ENCODE measurements around the gene PROSER2.

PROSER2 gene

DNA sequence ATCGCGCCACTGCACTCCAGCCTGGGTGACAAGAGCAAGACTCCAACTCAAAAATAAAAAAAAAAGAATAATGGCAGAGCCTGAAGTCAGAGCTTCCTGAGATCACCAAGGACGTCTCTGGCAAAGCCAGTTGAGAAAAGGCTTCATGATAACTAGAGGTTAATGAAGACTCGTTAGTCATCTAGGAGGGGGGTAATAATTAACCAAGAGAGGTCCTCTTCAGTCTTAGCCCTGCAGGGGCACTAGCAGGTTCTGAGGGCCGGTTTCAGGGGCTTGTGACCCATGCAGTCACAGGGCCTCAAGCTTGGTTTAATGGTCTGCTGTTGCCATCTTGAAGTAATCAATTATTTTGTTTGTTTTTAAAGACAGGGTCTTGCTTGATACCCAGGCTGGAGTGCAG, 28.6 kb upstream of the PROSER2 start:
- Histone ChIP-seq H3K27me3 (ENCODE audit: low read depth) (peaks cover 14% of the 10 kb centered on the region), H3K4me1 (peaks cover 7% of the 10 kb centered on the region), H3K4me3 (no peak overlapping the region), H3K9me3 (no peaks in the 10 kb centered on the region), H3K36me3 (replicated peaks) (no peaks in the 10 kb centered on the region)
- no peak for DNase-seq (ENCODE audit: low spot score in 2 of 2)
- in situ Hi-C loops (cut with MboI; ENCODE audit: low sequenced_read_pairs): loop anchor here (5.0 kb wide), 1 partner anchor 193 kb away; no protein-coding TSS in a partner anchor

DNA sequence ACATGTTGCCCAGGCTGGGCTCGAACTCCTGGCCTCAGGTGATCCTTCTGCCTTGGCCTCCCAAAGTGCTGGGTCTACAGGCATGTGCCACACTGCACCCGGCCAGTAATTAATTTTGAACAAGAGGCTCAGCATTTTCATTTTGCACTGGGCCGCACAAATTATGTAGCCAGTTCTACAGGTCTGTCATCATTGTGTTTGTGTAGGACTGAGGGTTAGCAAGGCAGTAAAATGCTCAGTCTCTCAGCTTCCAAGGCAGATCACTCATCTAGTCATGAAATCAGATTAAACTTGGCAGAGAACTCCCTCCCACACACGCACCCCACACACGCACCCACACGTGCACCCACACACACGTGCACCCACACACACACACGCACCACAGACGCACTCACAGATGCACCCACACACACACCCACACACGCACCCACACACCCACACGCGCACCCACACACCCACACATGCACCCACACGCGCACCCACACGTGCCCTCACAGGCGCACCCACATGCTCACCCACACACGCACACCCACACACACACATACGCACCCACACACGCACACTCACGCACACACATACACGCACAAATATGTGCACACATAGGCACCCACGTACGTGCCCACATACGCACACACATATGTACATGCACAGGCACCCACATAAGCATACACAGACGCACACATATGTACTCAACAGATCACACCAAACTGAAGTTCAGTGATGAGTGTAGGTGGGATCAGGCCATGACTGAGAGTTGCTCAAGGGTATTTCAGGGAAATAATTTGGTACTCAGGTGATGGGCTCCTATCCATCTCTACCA, 27.8 kb upstream of the PROSER2 start:
- in situ Hi-C loops (cut with MboI; ENCODE audit: low sequenced_read_pairs): no loop called here

DNA sequence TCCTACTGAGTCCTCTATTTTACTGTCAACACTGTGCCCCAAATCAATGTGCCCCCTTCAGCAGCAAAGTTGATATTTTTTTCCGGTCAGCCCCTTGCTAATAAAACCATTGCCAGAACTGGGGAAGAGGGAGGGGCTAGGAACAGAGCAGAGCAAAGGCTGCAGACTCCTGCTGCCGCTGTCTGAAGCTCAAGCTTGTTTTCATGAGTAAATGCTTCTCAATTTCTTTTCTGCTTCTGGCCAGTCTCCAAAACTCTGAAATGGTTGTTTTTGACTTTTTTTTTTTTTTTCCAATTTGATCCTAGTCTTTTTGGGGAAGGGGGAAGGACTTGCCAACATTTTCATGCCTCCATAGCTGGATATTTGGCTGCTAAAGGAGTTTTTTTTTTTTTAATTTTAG, 26.7 kb upstream of the PROSER2 start:
- Histone ChIP-seq H3K4me3 (no peak overlapping the region), H3K36me3 (replicated peaks) (no peaks in the 10 kb centered on the region), H3K9me3 (no peaks in the 10 kb centered on the region), H3K4me1 (peaks cover 7% of the 10 kb centered on the region), H3K27me3 (ENCODE audit: low read depth) (no peaks in the 10 kb centered on the region)
- in situ Hi-C loops (cut with MboI; ENCODE audit: low sequenced_read_pairs): no loop called here
- no peak for DNase-seq (ENCODE audit: low spot score in 2 of 2)

More for the DNA sequence above, 27.8 kb upstream of the PROSER2 start:
- DNase-seq (ENCODE audit: low spot score in 2 of 2): no peak
- H3K27me3 ChIP-seq (ENCODE audit: low read depth): peaks cover 6% of the 10 kb centered on the region
- H3K36me3 ChIP-seq (replicated peaks): no peaks in the 10 kb centered on the region
- no peak overlapping the region for H3K4me3 ChIP-seq
- peaks cover 7% of the 10 kb centered on the region for H3K4me1 ChIP-seq
- H3K9me3 ChIP-seq: no peaks in the 10 kb centered on the region

DNA sequence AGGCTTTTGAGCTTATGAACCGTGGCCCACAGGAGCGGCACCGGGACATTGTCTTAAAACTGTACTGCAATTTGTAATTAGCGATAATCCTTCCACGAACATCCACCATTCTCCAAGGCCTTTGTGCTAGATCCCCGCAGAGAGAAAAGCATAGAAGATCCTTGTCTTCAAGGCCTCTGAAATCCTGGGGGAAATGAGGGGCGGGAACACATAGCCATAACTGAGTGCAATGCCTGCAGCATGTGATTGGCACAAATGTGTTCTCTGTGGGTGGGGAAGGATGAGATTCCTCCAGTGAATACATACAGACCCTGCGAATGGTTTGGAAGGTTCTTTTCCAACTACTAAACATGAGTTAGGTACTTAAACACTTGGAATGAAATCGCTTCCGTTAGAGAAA, 25.9 kb upstream of the PROSER2 start:
- H3K27me3 ChIP-seq (ENCODE audit: low read depth): no peaks in the 10 kb centered on the region
- no peak for DNase-seq (ENCODE audit: low spot score in 2 of 2)
- H3K36me3 ChIP-seq (replicated peaks): no peaks in the 10 kb centered on the region
- no peak overlapping the region for H3K4me3 ChIP-seq
- H3K9me3 ChIP-seq: no peaks in the 10 kb centered on the region
- in situ Hi-C loops (cut with MboI; ENCODE audit: low sequenced_read_pairs): no loop called here
- H3K4me1 ChIP-seq: peaks cover 7% of the 10 kb centered on the region

DNA sequence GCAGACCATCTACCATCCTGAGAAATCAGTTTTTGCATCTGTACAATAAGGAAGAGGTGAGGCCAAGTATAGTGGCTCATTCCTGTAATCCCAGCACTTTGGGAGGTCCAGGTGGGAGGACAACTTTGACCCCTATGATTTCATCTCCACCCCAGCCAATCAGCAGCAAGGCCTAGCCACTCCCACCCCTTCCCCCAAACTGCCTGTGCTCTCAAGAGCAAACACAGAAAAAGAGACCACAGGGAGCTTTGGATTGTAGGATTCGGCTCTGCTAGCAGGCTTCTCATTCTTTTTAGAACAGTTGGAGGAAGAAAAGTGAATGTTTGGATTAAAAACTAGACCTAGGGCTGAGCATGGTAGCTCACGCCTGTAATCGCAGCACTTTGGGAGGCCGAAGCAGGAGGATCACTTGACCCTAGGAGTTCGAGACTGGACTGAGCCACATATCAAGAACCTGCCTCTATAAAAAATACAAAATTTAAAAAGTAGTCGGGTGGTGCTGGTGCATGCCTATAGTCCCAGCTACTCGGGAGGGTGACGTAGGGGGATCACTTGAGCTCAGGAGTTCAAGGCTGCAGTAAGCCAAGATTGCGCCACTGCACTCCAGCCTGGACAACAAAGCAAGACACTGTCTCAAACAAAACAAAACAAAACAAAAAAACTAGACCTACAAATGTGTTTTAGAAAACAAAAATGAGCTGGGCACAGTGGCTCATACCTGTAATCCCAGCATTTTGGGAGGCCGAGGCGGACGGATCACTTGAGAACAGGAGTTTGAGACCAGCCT, 25.1 kb upstream of the PROSER2 start:
- in situ Hi-C loops (cut with MboI; ENCODE audit: low sequenced_read_pairs): no loop called here
- H3K4me1 ChIP-seq: peaks cover 7% of the 10 kb centered on the region
- H3K4me3 ChIP-seq: no peak overlapping the region
- DNase-seq (ENCODE audit: low spot score in 2 of 2): no peak
- H3K9me3 ChIP-seq: no peaks in the 10 kb centered on the region
- no peaks in the 10 kb centered on the region for H3K27me3 ChIP-seq (ENCODE audit: low read depth)
- H3K36me3 ChIP-seq (replicated peaks): no peaks in the 10 kb centered on the region

DNA sequence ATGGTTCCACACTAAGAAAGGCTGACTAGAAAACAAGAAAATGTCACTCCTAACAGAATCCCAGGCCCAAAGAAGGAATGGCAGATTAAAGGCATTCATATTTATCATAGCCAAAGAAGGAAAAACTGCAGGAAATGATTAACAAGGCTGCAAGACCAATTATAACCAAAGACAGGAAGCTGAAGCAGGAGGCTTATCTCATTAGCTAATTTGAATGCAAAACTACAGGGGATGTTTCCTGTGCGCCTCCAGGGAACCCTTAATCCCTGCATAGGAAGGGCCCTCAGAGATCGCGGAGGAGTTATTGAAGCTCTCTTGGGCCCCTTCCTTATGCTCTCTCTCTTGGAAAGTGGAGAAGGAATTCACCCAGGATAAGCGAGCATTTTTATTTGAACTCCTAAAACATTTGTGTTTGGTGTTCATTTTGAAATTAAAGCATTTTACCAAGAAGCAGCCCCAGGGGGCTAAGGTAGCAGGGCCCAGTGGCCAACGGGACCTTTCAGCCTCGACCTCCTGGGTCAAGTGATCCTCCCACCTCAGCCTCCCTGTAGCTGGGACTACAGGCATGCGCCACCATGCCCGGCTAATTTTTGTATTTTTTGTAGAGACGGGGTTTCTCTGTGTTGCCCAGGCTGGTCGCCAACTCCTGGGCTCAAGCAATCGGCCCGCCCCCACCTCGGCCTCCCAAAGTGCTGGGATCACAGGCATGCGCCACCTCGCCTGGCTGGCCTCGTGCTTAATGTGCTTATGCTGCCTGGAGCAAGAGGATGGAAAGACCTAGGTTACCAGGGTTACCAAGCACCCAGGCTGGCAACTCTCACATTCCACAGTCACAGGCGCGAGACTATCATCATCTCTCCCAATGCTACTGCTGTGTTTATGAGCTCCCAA, 24.1 kb upstream of the PROSER2 start:
- H3K4me1 ChIP-seq: peaks cover 7% of the 10 kb centered on the region
- in situ Hi-C loops (cut with MboI; ENCODE audit: low sequenced_read_pairs): no loop called here
- peak in 1 of 2 experiments; percentile 37 for DNase-seq (ENCODE audit: low spot score in 2 of 2)

DNA sequence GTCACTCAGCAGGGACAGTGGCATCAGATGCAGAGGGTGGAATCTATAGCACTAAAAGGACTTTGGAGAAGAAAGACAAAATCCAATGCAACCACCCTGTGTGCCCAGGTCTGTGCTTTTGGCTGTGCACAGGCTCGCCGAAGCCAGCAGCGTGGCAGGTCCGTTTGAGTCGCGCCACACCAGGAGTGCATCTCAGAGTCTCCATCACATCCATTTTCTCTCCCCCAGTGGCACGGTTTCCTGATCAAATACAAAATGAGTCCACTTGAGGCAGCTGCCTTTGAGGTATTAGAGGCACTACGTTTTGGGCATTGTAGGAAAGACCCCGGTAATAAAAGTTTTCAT, 23.4 kb upstream of the PROSER2 start:
- H3K9me3 ChIP-seq: no peaks in the 10 kb centered on the region
- H3K4me3 ChIP-seq: no peak overlapping the region
- H3K27me3 ChIP-seq (ENCODE audit: low read depth): no peaks in the 10 kb centered on the region
- no peaks in the 10 kb centered on the region for H3K36me3 ChIP-seq (replicated peaks)
- peaks cover 7% of the 10 kb centered on the region for H3K4me1 ChIP-seq
- in situ Hi-C loops (cut with MboI; ENCODE audit: low sequenced_read_pairs): no loop called here
- no peak for DNase-seq (ENCODE audit: low spot score in 2 of 2)

More for the DNA sequence above, 24.1 kb upstream of the PROSER2 start:
- Histone ChIP-seq H3K9me3 (no peaks in the 10 kb centered on the region), H3K4me3 (no peak overlapping the region), H3K36me3 (replicated peaks) (no peaks in the 10 kb centered on the region), H3K27me3 (ENCODE audit: low read depth) (no peaks in the 10 kb centered on the region)

DNA sequence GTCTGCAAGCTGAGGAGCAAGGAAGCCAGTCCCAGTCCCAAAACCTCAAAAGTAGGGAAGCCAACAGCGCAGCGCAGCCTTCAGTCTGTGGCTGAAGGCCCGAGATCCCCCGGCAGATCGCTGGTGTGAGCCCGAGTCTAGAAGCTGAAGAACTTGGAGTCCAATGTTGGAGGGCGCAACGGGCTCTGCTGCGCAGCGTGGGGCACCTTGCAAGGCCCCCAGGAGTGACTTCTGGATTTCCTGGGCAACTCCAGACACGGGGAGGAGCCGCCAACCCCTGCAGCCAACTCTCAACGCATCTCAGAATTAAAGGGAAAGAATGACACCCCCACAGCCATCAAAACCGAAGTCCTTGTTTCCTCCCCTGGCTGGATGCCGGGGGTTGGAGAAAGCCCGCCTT, 18.8 kb upstream of the PROSER2 start:
- Histone ChIP-seq H3K4me1 (no peaks in the 10 kb centered on the region; the same call in 1 of the 2 replicates), H3K36me3 (replicated peaks) (no peaks in the 10 kb centered on the region), H3K9me3 (no peaks in the 10 kb centered on the region), H3K4me3 (no peak overlapping the region), H3K27me3 (ENCODE audit: low read depth) (peaks cover 4% of the 10 kb centered on the region; the same call in 1 of the 2 replicates)
- no peak for DNase-seq (ENCODE audit: low spot score in 2 of 2)
- in situ Hi-C loops (cut with MboI; ENCODE audit: low sequenced_read_pairs): no loop called here

DNA sequence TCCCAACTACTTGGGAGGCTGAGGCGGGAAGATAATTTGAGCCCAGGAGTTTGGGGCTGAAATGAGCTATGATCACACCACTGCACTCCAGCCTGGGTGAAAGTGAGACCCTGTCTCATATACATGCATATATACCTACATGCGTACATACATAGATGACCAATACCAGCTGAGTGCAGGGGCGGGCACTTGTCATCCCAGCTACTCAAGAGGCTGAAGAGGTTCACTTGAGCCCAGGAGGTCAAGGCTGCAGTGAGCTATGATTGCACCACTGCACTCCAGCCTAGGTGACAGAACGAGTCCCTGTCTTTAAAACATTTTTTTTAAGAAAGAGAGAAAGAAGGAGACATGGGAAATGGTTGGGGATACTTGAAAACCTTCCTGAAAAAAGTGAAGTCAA, 17.4 kb upstream of the PROSER2 start:
- Histone ChIP-seq H3K36me3 (replicated peaks) (no peaks in the 10 kb centered on the region), H3K9me3 (no peaks in the 10 kb centered on the region), H3K4me3 (no peak overlapping the region), H3K27me3 (ENCODE audit: low read depth) (peaks cover 4% of the 10 kb centered on the region; the same call in 1 of the 2 replicates), H3K4me1 (no peaks in the 10 kb centered on the region)
- in situ Hi-C loops (cut with MboI; ENCODE audit: low sequenced_read_pairs): no loop called here
- DNase-seq (ENCODE audit: low spot score in 2 of 2): no peak

DNA sequence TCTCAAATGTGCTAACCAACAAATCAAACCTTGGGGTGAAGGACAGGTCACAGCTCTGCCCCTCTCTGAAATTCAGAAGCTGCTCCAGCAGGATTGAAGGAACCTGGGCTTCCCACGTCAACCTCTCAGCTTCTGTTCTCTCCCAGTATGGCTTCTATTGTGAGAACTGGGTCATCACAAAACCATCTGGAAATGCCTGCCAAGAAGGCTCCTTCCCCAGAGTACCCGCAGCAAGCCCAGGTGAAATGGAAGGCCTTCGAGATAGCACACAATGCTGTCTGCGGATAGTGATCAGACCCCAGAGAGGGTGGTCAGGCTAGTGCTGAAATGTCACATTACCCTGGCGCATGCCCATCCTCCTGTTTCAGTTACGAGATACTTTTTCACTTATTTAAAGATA, 16.4 kb upstream of the PROSER2 start:
- Histone ChIP-seq H3K4me3 (no peak overlapping the region), H3K4me1 (no peaks in the 10 kb centered on the region), H3K27me3 (ENCODE audit: low read depth) (peaks cover 4% of the 10 kb centered on the region; the same call in 1 of the 2 replicates), H3K36me3 (replicated peaks) (no peaks in the 10 kb centered on the region), H3K9me3 (no peaks in the 10 kb centered on the region)
- no peak for DNase-seq (ENCODE audit: low spot score in 2 of 2)
- in situ Hi-C loops (cut with MboI; ENCODE audit: low sequenced_read_pairs): no loop called here

DNA sequence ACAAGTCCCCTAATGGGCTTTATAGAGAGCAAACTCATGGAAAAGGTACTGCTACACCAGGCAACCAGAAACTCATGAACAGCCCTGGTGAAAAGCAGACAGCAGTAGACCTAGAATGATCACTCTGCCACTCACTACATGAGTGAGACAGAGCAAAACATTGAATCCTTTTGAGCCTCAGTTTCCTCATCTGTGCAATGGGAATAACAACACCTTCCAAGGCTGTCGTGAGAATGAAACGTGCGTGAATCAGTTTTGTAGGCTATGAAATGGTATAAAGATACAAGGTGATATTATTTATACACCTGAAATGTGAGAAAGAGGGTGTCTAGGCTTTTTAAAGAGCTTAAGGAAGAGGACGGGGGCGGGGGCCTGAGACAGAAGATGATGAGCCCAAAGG, 14.3 kb upstream of the PROSER2 start:
- Histone ChIP-seq H3K9me3 (no peaks in the 10 kb centered on the region), H3K4me1 (no peaks in the 10 kb centered on the region), H3K27me3 (ENCODE audit: low read depth) (peaks cover 4% of the 10 kb centered on the region; the same call in 1 of the 2 replicates), H3K4me3 (no peak overlapping the region), H3K36me3 (replicated peaks) (no peaks in the 10 kb centered on the region)
- in situ Hi-C loops (cut with MboI; ENCODE audit: low sequenced_read_pairs): no loop called here
- DNase-seq (ENCODE audit: low spot score in 2 of 2): no peak

DNA sequence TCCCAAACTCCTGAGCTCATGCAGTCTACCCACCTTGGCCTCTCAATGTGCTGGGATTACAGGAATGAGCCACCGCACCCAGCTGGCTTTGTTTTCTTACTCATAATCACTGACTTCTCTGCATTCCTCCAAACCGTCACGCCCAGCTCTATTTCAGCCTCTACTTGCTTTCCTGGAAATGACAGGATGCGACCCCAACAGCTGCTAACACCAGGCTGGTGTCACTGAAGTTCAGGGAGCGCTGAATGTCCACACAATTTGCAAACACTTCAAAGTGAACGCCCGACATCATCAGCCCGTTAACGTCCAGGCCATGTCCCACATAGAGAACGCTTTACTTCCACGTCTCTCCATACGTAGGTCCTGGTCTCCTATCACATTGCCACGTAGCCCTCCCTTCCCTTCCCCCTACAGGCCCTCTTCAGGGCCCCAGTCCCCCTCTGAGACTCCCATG, 12.8 kb upstream of the PROSER2 start:
- Histone ChIP-seq H3K4me1 (no peaks in the 10 kb centered on the region), H3K36me3 (replicated peaks) (no peaks in the 10 kb centered on the region), H3K27me3 (ENCODE audit: low read depth) (peaks cover 4% of the 10 kb centered on the region; the same call in 1 of the 2 replicates), H3K9me3 (no peaks in the 10 kb centered on the region), H3K4me3 (no peak overlapping the region)
- in situ Hi-C loops (cut with MboI; ENCODE audit: low sequenced_read_pairs): no loop called here
- peak in 1 of 2 experiments; percentile 29 for DNase-seq (ENCODE audit: low spot score in 2 of 2)

DNA sequence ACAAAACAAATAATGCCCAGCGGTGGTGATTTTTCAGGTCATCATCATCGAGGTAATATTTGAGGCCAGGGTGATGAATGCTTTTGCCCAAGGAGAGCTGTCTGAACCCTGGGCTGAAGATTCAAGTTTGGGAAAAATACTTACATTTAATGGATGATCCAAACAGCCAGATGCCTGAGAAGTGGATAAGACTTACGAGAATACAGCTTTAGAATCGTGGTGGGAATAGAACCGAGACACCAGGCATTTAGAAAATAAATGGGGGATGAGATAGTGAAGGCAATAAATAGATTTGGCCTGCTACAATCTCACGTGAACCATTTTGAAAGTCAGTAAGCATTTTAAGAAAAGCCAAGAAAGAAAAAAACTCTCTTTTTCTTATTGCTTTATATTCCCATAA, 12.2 kb upstream of the PROSER2 start:
- DNase-seq (ENCODE audit: low spot score in 2 of 2): no peak
- in situ Hi-C loops (cut with MboI; ENCODE audit: low sequenced_read_pairs): no loop called here
- Histone ChIP-seq H3K4me3 (no peak overlapping the region), H3K27me3 (ENCODE audit: low read depth) (peaks cover 4% of the 10 kb centered on the region; the same call in 1 of the 2 replicates), H3K4me1 (no peaks in the 10 kb centered on the region), H3K9me3 (no peaks in the 10 kb centered on the region), H3K36me3 (replicated peaks) (no peaks in the 10 kb centered on the region)

Data from HAP-1 (cell line).